GM21360 (cell line): ENCODE data around the gene SDHAF3.
"Not testable (repeated sequence)": the region's sequence is repeated elsewhere in the genome, so short reads cannot be mapped to it uniquely, and the experiment has no call there.

ENCODE experiments used
- ATAC-seq: cut with Tn5 transposase; IDR thresholded peaks from one replicate; pipeline ENCODE4 v1.9.1; 2021; ENCODE audit warnings: mild to moderate bottlenecking, moderate library complexity; ENCODE audit not compliant: unreplicated experiment

Gene SDHAF3

DNA sequence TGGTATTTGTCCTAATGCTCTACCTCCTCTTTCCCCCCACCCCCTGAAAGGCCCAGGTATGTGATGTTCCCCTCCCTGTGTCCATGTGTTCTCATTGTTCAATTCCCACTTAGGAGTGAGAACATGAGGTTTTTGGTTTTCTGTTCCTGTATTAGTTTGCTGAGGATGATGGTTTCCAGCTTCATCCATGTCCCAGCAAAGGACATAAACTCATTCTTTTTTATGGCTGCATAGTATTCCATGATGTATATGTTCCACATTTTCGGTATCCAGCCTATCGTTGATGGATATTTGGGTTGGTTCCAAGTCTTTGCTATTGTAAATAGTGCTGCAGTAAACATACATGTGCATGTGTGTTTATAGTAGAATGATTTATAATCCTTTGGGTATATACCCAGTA lies 5.6 kb downstream of the SDHAF3 start:
- not testable (repeated sequence) for ATAC-seq

DNA sequence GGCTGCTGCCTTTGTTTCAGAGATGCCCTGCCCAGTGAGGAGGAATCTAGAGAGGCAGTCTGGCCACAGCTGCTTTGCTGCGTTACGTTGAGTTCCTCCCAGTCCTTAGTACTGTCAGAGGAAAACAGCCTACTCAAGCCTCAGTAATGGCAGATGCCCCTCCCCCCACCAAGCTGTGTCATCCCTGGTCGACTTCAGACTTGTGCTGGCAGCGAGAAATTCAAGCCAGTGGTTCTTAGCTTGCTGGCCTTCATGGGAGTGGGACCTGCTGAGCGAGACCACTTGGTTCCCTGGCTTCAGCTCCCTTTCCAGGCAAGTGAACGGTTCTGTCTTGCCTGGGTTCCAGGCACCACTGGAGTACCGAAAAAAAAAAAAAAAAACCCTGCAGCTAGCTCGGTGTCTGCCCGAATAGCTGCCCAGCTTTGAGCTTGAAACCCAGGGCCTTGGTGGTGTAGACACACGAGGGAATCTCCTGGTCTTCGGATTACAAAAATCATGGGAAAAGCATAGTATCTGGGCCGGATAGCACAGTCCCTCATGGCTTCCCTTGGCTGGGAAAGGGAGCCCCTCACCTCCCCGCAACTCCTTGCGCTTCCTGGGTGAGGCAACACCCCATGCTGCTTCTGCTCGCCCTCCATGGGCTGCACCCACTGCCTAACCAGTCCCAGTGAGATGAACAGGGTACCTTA lies 9.1 kb downstream of the SDHAF3 start:
- no peak for ATAC-seq

DNA sequence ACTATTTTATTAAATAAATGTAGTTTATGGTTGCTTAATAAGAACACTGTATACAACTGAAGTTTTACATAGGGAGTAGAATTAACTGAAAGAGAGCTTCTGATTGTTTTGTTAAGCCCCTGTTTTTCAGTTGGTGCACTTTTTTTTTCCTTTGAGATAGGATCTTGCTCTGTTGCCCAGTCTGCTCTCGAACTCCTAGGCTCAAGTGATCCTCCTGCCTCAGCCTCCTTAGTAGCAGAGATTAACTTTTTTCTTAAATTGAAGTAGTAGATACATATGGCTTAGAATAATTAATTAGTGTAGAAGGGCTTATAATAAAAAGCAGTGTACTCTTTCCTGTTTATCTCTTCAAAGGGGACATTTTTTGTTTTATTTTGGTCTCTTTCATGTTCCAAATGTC lies 11.2 kb downstream of the SDHAF3 start:
- ATAC-seq: no peak

DNA sequence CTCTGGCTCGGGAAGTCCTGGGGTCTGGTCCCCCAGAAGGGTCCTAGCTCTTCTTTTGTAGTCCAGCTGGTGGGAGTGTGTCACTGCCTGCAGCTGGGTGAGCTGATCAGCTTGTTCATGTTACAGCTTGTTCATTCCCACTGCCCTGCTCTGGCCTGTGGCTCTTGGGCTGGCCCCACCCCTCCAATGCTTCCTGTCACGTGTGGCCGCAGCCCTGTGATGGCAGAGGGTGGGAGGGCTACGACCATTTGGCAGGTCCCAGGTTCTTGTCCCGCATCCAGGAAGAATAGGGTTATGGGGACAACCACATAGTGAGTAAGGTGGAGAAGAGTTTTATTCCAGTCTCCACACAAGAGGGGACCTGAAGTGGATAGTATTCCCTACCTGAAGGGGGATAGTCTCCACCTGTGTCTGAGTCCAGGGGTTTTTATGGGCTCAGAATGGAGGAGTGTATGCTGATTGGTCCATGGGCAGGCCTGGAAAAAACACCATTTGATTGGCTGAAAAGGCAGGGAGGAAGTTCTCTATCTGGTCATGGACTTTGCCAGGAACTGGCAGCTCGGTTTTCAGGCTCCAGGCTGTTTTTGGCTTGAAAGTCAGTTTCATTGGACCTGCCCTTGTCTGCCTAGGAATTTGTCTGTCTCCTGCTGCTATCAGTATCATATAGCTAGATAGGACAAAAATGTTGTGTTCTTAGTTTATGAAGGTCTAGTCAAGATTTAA lies 13.1 kb downstream of the SDHAF3 start:
- no peak for ATAC-seq

DNA sequence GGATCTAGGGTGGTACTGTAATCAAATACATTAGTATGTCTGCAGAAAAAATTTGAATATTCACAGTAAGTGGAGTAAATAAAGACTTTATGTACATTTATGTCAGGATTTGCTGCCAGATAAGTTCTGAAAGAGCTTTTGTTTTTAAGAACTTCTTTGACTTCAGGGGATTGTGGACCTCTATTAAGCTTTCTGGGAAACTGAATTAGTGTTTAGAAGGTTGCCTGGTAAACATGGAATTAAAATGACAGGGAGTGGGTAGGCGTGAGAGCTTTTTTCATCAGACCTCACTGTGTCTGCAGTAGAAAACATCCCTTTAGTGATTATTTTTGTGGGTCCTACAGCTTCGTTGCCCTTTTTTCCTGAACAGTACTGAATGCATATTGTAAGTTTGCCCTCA lies 15.7 kb downstream of the SDHAF3 start:
- ATAC-seq: no peak

DNA sequence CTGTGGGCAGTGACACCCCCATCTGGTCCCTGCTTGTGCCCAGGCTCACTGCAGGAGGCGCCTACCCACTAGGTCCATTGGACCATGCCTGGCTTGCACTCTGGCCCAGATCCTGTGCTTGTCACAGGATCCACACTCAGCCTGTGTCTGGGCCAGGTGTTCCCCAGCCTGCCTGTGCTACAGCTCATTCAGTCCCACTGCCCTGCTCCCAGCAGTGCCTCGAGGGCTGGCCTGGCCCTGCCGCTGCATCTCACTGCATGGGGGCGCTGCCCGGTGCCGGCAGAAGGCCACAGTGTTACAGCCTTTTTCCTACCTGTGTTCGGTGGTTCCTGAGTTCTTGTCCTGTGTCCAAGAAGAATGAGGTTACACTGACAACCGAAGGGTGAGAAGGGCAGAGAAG lies 21.3 kb downstream of the SDHAF3 start:
- ATAC-seq: no peak

DNA sequence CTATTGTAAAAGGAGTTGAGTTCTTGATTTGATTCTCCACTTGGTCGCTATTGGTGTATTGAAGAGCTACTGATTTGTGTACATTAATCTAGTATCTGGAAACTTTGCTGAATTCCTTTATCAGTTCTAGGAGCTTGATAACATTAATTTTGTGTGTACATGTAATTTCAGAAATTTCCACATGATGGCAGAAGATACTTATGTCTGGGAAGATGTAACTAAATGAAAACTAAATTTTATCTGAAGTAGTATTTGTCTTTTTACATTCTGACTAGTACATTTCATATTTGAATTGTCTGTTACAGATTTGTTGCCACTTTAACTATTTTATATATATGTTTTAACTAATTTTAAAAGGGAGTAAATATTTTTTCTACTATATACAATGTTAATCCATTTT lies 27.6 kb downstream of the SDHAF3 start:
- ATAC-seq: no peak

DNA sequence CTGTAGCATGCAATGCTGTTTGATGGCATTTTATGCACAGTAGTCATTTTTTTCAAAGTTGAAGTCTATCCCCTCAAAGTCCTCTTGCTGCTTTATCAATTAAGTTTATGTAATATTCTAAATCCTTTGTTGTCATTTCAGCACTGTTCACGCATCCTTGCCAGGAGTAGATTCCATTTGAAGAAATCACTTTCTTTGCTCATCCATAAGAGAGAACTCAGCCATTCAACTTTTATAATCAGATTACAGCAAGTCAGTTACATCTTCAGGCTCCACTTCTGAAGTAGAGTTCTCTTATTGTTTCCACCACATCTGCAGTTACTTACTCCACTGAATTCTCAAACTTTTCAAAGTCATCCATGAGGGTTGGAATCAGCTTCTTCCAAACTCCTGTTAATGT lies 32.3 kb downstream of the SDHAF3 start:
- ATAC-seq: no peak

DNA sequence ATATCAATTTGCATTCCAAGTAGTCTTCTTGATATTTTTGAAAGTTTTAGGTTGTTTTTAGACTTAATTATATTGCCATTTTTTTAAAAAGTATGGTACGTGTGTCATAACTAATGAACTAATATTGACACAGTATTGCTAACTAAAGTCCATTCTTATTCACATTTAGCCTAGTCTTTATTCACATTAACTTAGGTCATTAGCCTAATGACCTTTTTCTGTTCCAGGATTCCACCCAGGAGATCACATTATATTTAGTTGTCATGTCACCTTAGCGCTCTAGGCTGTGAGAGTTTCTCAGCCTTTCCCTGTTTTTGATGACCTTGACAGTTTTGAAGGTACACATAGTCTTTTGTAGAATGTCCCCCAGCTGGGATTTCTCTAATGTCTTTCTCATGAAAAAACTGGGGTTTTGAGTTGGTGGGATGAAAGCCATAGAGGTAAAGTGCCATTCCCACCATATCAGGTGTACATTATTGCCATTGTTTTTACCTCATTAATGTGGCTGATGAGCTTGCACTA lies 38.5 kb downstream of the SDHAF3 start:
- ATAC-seq: no peak

DNA sequence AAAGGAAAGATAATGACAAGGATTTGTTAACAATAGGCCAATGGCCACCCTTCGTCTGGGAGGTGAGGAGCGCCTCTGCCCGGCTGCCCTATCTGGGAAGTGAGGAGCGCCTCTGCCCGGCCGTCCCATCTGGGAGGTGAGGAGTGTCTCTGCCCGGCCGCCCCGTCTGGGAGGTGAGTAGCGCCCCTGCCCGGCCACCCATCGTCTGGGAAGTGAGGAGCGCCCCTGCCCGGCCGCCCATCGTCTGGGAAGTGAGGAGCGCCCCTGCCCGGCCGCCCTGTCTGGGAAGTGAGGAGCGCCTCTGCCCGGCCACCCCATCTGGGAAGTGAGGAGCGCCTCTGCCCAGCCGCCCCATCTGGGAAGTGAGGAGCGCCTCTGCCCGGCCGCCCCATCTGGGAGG lies 42.5 kb downstream of the SDHAF3 start:
- not testable (repeated sequence) for ATAC-seq

DNA sequence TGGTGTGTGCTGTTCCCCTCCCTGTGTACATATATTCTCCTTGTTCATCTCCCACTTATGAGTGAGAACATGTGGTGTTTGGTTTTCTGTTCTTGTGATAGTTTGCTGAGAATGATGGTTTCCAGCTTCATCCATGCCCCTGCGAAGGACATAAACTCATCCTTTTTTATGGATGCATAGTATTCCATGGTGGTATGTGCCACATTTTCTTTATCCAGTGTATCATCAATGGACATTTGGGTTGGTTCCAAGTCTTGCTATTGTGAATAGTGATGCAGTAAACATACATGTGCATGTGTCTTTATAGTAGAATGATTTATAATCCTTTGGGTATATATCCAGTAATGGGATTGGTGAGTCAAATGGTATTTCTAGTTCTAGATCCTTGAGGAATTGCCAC lies 44.1 kb downstream of the SDHAF3 start:
- ATAC-seq: not testable (repeated sequence)

DNA sequence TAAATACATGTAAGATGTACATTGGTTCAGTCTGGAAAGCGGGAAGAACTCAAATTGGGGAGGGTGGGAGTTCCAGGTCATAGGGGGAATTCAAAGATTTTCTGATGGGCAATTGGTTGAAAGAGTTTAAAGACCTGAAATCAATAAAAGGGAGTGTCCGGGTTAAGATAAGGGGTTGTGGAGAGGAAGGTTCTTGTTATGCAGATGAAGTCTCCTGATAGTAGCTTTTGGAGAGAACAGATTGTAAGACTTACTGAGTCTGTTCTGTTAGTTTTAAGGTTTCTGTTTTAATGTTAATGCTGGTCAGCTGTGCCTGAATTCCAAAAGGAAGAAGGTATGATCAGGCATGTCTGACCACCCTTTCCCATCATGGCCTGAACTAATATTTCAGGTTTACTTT lies 48.8 kb downstream of the SDHAF3 start:
- no peak for ATAC-seq

DNA sequence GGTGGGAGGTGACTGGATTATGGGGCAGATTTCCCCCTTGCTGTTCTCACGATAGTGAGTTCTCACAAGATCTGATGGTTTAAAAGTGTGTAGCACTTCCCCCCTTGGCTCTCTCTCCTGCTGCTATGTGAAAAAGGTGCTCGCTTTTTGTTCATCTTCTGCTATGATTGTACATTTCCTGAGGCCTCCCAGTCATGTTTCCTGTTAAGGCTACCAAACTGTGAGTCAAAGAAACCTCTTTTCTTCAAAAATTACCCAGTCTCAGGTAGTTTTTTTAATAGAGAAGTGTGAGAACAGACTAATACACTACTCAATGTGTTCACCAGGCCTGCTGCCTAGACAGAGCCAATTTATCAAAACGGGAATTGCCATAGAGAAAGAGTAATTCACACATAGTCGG lies 49.7 kb downstream of the SDHAF3 start:
- ATAC-seq: no peak

DNA sequence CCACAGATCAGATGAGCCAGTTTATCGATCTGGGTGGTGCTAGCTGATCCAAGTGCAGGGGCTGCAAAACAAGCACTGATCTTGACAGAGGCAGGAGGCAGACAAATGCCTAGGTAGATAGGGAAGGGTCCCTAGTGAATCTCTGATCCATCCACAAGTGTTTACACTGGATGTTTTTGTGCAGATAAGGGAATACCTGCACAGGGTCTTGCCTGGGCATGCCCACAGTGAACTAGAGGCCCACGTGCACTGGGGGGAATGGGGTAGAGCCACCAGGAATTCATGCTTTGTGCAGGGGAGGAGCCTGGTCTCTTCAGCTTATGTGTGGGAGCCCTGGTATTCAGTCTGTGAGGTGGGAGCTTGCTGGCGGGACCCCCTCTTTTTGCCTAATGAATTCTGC lies 50.3 kb downstream of the SDHAF3 start:
- no peak for ATAC-seq

DNA sequence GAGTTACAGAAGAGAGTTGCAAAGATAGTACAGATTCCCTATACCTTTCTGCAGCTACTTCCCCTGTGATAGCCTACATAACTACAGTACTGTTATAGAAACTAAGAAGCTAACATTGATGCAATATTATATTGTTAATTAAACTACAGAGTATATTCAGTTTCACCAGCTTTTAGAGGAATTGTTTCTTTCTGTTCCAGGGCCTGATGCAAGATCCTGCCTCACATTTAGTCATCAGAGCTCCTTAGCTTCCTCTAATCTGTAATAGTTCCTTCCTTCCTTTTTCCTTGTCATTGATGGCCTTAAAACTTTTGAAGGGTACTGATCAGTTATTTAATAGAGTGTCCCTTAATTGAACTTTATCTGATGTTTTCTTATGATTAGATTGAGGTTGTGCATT lies 56.8 kb downstream of the SDHAF3 start:
- no peak for ATAC-seq

DNA sequence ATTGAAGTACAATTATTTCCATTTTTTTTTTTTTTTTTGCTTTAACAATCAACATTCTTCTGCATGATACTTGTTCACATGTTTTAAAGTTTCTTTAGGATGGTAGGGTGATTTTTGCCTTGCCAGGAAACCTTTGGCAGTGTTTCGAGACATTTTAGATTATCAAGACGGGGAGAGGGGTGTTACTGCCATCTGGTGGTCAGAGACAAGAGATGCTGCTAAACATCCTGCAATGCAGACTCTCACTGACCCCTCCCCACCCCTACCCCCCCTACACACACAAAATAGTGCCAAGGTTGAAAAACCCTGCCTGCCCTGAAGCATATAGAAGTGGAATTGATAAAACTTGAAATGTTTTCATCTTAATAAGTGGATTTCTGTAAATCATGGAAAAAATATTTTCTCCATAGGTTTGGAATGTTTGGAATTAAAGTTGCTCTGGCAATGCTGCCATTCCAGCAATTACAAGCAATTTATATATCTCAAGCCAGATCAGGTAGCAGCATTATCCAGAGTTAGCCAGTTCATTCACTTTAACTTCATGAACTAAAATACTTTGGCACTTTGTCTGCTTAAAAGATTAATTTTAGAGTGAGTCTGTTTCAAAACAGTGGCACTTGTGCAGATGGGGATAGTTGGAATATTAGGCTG lies 62.1 kb downstream of the SDHAF3 start:
- no peak for ATAC-seq

DNA sequence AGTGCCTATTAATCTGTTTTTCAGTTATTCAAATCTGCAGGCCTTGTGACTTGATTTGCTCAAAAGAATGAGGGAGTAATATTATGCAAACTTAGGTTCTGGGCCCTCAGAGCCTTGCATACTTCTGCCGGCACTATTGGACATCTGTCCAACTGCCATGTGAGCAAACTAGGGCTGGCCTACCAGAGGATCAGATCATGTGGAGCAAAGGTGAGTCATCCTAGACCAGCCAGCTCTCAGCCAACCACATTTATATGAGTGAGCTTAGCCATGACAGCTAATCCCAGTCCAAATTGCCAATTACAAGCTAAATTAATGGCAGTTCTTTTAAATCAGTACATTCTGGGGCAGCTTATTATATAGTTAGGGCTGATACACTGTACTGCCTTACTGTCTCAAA lies 69.6 kb downstream of the SDHAF3 start:
- no peak for ATAC-seq

DNA sequence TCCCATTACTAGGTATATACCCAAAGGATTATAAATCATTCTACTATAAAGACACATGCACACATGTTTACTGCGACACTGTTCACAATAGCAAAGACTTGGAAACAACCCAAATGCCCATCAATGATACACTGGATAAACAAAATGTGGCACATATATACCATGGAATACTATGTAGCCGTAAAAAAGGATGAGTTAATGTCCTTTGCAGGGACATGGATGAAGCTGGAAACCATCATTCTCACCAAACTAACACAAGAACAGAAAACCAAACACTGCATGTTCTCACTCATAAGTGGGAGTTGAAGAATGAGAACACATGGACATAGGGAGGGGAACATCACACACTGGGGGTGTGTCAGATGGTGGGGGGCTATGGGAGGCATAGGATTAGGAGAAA lies 78.7 kb downstream of the SDHAF3 start:
- not testable (repeated sequence) for ATAC-seq

DNA sequence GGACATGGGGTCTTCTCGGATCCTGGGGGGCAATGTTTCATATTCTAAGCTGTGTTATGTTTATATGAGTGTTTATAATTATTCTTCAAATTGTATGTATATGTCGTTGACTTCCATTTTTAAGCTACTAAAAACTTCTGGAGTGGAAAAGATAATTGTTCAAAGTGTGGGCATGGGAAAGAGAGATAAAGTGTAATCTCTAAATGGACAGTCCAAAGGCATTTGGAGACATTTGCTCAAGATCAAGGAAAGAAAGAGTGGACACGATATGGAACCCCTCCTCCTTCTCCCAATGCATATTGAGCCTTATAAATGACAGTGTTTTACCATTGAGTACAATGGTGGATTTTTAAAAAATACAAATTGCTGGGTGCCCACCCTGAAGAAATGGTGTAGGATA lies 81.1 kb downstream of the SDHAF3 start:
- ATAC-seq: no peak

DNA sequence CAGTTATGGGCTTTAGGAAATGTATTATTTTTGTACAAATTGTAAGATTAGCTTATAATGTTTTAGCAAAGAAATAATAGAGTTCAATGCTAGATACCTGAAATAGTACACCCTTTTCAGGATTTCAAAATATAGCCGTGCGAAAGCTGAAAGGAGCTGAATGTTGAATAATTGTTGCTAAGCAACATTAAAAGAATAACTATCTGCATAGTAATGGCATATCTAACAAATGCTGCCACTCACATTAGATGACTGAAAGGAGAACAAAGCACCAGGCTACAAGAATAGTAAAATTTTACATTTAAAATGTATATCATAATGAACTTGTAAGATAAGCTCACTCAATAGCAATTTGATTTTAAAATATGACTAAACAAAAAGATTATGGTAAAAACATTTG lies 82.5 kb downstream of the SDHAF3 start:
- ATAC-seq: no peak

DNA sequence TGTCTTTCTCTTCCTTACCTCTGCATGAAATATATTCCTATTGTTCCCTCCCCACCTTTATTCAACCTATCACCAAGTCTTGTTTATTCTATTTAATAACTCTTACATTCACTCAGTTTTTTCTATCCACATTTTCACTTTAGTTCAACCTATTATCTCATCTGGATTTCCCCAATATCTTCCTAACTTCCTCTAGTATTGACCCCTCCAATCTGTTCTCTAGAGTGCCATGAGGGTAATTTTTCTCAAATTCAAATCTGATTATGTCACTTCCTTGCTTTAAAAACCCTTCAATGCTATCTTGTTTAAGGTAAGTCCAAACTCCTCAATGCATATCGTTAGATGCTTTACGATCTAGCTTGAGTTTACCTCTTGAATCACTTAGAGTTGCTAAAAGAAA lies 86.5 kb downstream of the SDHAF3 start:
- no peak for ATAC-seq

DNA sequence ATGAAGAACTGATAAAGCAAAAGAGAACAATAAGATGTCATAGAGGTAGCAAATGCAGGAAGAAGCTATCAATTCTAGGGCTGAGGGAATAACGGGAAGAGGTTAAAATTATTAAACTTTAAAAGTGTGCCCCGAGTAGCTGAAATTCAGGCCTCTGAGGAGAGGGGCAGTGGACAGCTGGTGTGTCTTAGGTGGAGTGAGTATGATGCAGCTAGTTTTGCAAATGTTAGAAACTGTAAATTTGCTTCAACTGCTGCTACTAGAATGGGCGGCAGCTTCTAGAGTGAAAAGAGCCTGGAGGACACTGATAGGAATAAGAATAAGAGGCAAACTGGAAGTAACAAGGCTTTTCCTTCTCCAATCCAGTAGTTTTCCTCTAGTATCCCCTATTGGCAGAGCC lies 87.3 kb downstream of the SDHAF3 start:
- no peak for ATAC-seq
